ENCODE results near the gene CCN5.

CCN5 gene

GRCh38 chr20:44681796-44682566 lies 33.2 kb upstream of the CCN5 start:
- TF ChIP-seq CTCF (IDR thresholded peaks at IDR 0.05; ENCODE audit: low read depth, low read length), result no peak
- no peak overlapping the region for H3K4me3 ChIP-seq (replicated peaks in 1 of 2; ENCODE audit: low read depth in 2 of 2, low read length in 2 of 2)
- no peak for DNase-seq (ENCODE audit: low read depth in 2 of 2)

GRCh38 chr20:44683263-44684046 lies 31.7 kb upstream of the CCN5 start:
- peak; percentile 81 for TF ChIP-seq CTCF (IDR thresholded peaks at IDR 0.05; ENCODE audit: low read depth, low read length)
- peak; percentile 53 to 64 for DNase-seq (ENCODE audit: low read depth in 2 of 2)
- no peak overlapping the region for H3K4me3 ChIP-seq (replicated peaks in 1 of 2; ENCODE audit: low read depth in 2 of 2, low read length in 2 of 2)

GRCh38 chr20:44684047-44684967 lies 30.9 kb upstream of the CCN5 start:
- DNase-seq (ENCODE audit: low read depth in 2 of 2), result no peak
- no peak for TF ChIP-seq CTCF (IDR thresholded peaks at IDR 0.05; ENCODE audit: low read depth, low read length)
- H3K4me3 ChIP-seq (replicated peaks in 1 of 2; ENCODE audit: low read depth in 2 of 2, low read length in 2 of 2), result no peak overlapping the region

- no peak overlapping the region for H3K4me3 ChIP-seq (replicated peaks in 1 of 2; ENCODE audit: low read depth in 2 of 2, low read length in 2 of 2)
- no peak for DNase-seq (ENCODE audit: low read depth in 2 of 2)
- no peak for TF ChIP-seq CTCF (IDR thresholded peaks at IDR 0.05; ENCODE audit: low read depth, low read length)
These were observed 28.2 kb upstream of the CCN5 start for GRCh38 chr20:44686934-44687333.

GRCh38 chr20:44688053-44688625 lies 27.0 kb upstream of the CCN5 start:
- no peak for TF ChIP-seq CTCF (IDR thresholded peaks at IDR 0.05; ENCODE audit: low read depth, low read length)
- H3K4me3 ChIP-seq (replicated peaks in 1 of 2; ENCODE audit: low read depth in 2 of 2, low read length in 2 of 2), result no peak overlapping the region
- no peak for DNase-seq (ENCODE audit: low read depth in 2 of 2)

GRCh38 chr20:44689809-44690208 lies 25.4 kb upstream of the CCN5 start:
- TF ChIP-seq CTCF (IDR thresholded peaks at IDR 0.05; ENCODE audit: low read depth, low read length), result no peak
- no peak for DNase-seq (ENCODE audit: low read depth in 2 of 2)
- H3K4me3 ChIP-seq (replicated peaks in 1 of 2; ENCODE audit: low read depth in 2 of 2, low read length in 2 of 2), result no peak overlapping the region
